Activated CD4-positive, alpha-beta T cell treated with anti-CD3 and anti-CD28 coated beads, Interleukin-2, amount 10 ng/mL, durations not matched to agents 7 days and 5 days (primary cell): ENCODE measurements around the gene MN1. TPM values are rescaled to one million over a fixed set of nuclear protein-coding genes. Genes with fewer than 3 reads are reported as not detected.
"Not testable (repeated sequence)": the region's sequence is repeated elsewhere in the genome, so short reads cannot be mapped to it uniquely, and the experiment has no call there.

Source experiments
- CTCF ChIA-PET: fragments of 350-600 bp; sonication (Branson Sonifier 250); formaldehyde crosslinking; loops from one replicate; lab custom pipeline; 2021; ENCODE audit warnings: antibody characterized with exemption; lab: Charles Lee
- POLR2A ChIA-PET: fragments of 350-600 bp; sonication (Branson Sonifier 250); formaldehyde crosslinking; loops from one replicate; lab custom pipeline; 2021; ENCODE audit warnings: antibody characterized with exemption; lab: Charles Lee
- DNase-seq: peaks from one replicate; pipeline ENCODE4 v3.0.0-alpha.2; 2020
- H3K27ac Mint-ChIP-seq: one replicate; pipeline ENCODE4 v1.8.0; 2021; ENCODE audit warnings: mild to moderate bottlenecking, moderate library complexity, mixed read lengths
- H3K27me3 Mint-ChIP-seq: one replicate; pipeline ENCODE4 v1.8.0; 2021; ENCODE audit warnings: mixed read lengths
- H3K36me3 Mint-ChIP-seq: one replicate; pipeline ENCODE4 v1.8.0; 2021; ENCODE audit warnings: low read depth, mixed read lengths
- H3K4me1 Mint-ChIP-seq: one replicate; pipeline ENCODE4 v1.8.0; 2021; ENCODE audit warnings: mixed read lengths
- H3K4me3 Mint-ChIP-seq: one replicate; pipeline ENCODE4 v1.8.0; 2021; ENCODE audit warnings: mild to moderate bottlenecking, moderate library complexity, mixed read lengths
- H3K9me3 Mint-ChIP-seq: one replicate; pipeline ENCODE4 v1.8.0; 2021; ENCODE audit warnings: mixed read lengths
- total RNA-seq, 2 experiments: library from RNA; stranded (reverse); gene quantifications; one replicate each; pipeline ENCODE4 v1.2.3, GENCODE V29; 2021

The MN1 gene
- total RNA-seq, 2 experiments from 2014 or later, result 0.10 to 0.12 TPM

DNA sequence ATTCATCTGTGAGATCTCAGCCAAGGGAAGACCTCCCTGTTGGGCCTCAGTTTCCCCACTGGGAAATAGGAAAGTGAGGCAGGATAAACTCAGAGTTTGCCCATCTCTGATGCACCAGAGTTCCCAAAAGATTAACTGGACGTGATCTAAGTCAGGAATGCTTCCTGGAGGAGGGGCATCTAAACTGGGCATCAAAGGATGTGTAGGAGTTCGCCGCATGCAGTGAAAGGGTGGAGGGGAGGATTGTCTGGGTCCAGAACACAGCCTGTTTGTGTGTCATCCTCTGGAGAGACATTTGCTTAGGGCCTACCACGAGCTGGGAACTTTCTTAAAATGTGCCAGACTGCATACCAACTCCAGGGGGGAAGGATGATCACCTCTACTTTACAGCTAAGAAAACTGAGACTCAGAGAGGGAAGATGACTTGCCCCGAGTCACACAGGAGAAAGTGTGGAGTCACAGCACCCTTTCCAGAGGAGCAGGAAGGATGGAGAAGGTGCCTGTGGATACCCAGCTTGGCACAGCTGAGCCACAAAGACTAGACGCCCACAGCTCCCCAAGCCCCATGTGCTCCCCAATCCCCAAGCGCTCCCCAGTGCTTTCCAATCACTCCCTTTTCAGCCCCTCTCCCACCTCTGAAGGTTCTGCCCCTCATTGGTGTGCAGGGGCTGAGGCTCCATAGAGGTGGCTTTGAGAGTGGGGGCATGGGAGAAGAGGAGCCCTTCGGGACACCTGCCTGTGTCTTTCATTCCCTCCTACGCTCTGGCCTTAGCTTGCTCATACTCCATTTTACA lies 50.1 kb downstream of the MN1 start:
- ChIA-PET CTCF (no interaction called here), POLR2A (no interaction called here)
- Mint-ChIP-seq H3K27me3 (peaks cover 7% of the 10 kb centered on the region), H3K27ac (no peak overlapping the region), H3K4me1 (no peaks in the 10 kb centered on the region), H3K36me3 (no peaks in the 10 kb centered on the region), H3K4me3 (no peak overlapping the region), H3K9me3 (no peaks in the 10 kb centered on the region)
- no peak for DNase-seq

GRCh38 chr22:27750584-27751265 lies 50.8 kb downstream of the MN1 start:
- no peak for DNase-seq
- CTCF ChIA-PET, result no interaction called here
- H3K27me3 Mint-ChIP-seq, result peaks cover 7% of the 10 kb centered on the region
- H3K36me3 Mint-ChIP-seq, result no peaks in the 10 kb centered on the region
- H3K27ac Mint-ChIP-seq, result no peak overlapping the region
- H3K4me3 Mint-ChIP-seq, result no peak overlapping the region
- H3K9me3 Mint-ChIP-seq, result no peaks in the 10 kb centered on the region
- no peaks in the 10 kb centered on the region for H3K4me1 Mint-ChIP-seq
- POLR2A ChIA-PET, result no interaction called here

DNA sequence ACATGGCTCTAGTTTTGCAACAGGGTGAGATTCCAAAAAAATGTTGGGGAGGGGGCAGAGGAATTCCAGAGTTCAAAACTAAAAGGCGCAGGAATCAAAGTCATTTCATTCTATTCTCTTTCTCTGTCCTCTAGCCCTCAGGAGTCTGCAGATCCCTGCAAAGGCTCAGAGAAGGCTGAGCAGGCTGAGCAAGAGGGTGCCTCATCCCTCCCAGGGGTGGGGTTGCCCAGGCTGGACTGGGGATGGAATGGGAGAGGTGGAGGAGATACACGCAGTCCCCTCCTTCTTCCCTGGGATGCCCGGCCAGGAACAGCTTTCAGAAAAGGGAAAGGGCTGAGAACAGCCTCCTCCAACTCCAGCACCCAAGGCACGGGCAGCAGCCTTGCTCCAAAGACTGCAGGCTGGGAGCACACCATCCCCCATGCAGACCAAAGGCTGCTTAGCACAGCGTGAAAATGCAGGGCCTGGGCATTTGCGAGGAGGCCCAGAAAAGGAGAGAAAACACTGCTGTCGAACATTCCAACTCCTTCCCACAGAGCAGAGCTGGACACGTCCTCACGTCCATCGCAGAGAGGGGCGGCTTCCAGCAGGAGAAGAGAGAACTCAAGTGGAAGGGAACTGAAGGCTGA lies 51.8 kb downstream of the MN1 start:
- H3K27me3 Mint-ChIP-seq, result peaks cover 7% of the 10 kb centered on the region
- H3K36me3 Mint-ChIP-seq, result no peaks in the 10 kb centered on the region
- no peak overlapping the region for H3K4me3 Mint-ChIP-seq
- ChIA-PET CTCF (no interaction called here), POLR2A (no interaction called here)
- H3K9me3 Mint-ChIP-seq, result no peaks in the 10 kb centered on the region
- H3K27ac Mint-ChIP-seq, result no peak overlapping the region
- DNase-seq, result no peak
- no peaks in the 10 kb centered on the region for H3K4me1 Mint-ChIP-seq

DNA sequence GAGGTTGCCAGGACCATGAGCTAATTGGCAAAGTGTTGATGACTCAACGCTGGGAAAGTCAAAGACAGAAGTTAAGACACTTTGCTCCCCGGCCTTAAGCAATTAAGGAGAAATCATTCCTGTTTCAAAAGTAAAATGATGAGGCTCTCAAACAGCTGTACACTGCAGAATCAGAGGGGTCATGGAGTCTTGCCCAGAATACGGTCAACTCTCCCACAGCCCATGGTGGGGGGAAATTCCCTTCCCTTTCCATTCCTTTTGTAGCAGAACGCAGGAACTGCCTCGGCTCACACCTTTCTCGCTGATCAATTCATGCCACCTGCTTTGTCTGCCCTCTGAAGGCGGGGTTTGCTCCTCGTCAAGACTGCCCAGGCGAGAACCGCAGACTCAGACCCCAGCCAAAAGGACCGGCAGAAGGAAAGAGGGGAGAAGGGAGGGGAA lies 52.8 kb downstream of the MN1 start:
- no peaks in the 10 kb centered on the region for H3K4me1 Mint-ChIP-seq
- H3K27ac Mint-ChIP-seq, result no peak overlapping the region
- no peak for DNase-seq
- peaks cover 7% of the 10 kb centered on the region for H3K27me3 Mint-ChIP-seq
- no peak overlapping the region for H3K4me3 Mint-ChIP-seq
- no peaks in the 10 kb centered on the region for H3K9me3 Mint-ChIP-seq
- ChIA-PET POLR2A (no interaction called here), CTCF (no interaction called here)
- no peaks in the 10 kb centered on the region for H3K36me3 Mint-ChIP-seq

DNA sequence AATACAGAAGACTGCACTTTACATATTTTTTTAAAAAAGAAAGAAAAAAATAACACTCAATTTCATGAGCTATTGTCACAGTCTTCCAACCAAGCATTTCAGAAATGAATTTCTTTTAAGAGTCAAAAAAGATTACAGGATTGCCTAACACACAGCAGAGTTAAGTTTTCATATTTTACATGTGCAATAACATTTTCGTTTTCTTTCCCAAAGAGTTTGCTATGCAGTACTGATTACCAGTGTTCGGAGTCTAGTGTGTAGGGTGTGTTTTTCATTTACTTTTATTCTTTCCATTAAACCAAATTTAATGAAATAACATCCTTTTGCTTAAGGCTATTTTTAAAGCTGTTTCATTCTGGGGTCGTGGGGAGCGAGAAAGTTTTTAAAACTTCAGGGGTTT lies 53.2 kb downstream of the MN1 start:
- CTCF ChIA-PET, result no interaction called here
- POLR2A ChIA-PET, result no interaction called here
- Mint-ChIP-seq H3K36me3 (no peaks in the 10 kb centered on the region), H3K4me1 (no peaks in the 10 kb centered on the region), H3K9me3 (no peaks in the 10 kb centered on the region), H3K4me3 (no peak overlapping the region), H3K27ac (no peak overlapping the region), H3K27me3 (peaks cover 7% of the 10 kb centered on the region)
- DNase-seq, result no peak

- H3K4me1 Mint-ChIP-seq, result no peaks in the 10 kb centered on the region
- H3K9me3 Mint-ChIP-seq, result no peaks in the 10 kb centered on the region
- H3K4me3 Mint-ChIP-seq, result no peak overlapping the region
- CTCF ChIA-PET, result no interaction called here
- H3K27me3 Mint-ChIP-seq, result peaks cover 7% of the 10 kb centered on the region
- no peak overlapping the region for H3K27ac Mint-ChIP-seq
- DNase-seq, result no peak
- POLR2A ChIA-PET, result no interaction called here
- no peaks in the 10 kb centered on the region for H3K36me3 Mint-ChIP-seq
These were observed 53.9 kb downstream of the MN1 start for GRCh38 chr22:27747396-27748221.

DNA sequence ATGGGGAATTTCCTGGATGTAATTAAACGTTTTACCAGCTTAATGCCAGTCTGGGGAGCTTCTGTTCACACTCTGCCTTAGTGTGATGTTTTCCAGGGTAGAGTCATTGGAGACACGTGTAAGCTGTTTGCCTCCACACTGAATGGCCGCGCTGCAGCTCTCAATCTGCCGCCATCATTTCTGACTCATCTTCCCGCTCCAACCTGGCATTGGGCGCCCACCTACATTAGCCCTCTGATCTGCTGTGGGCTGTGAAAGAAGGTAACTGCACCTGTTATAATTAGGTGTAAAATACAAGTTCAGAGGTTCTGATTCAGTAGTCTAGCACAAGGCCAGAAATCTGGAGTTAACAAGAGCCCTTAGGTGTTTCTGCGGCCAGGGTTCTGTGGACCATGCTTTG lies 54.6 kb downstream of the MN1 start:
- no peak overlapping the region for H3K4me3 Mint-ChIP-seq
- POLR2A ChIA-PET, result no interaction called here

DNA sequence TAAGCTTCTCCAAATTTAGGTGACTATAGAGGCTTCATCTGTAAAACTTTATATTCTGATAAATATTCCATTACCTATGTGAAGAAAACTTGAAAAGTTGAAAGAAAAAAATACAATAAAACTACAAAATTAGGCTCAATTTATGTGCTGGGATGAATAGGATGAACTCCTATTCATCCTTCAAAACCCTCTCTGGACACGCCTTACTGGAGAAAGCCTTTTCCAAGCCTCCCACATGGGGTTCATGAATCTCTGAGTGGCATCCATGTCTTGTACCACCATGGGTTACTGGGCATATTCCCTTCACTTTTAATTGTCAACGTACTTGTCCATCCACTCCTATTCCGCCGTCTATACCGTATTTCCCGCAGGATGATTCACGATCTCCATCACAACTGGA lies 55.7 kb downstream of the MN1 start:
- ChIA-PET CTCF (interaction anchor here (0.5 kb wide), 1 partner anchor 1630 kb away, joined by 4 read pairs; no protein-coding TSS in a partner anchor), POLR2A (no interaction called here)
- Mint-ChIP-seq H3K27me3 (peaks cover 7% of the 10 kb centered on the region), H3K9me3 (no peaks in the 10 kb centered on the region), H3K36me3 (no peaks in the 10 kb centered on the region), H3K27ac (no peak overlapping the region), H3K4me3 (no peak overlapping the region), H3K4me1 (no peaks in the 10 kb centered on the region)
- no peak for DNase-seq

More for the DNA sequence above, 54.6 kb downstream of the MN1 start:
- Mint-ChIP-seq H3K27ac (no peak overlapping the region), H3K9me3 (no peaks in the 10 kb centered on the region), H3K36me3 (no peaks in the 10 kb centered on the region), H3K4me1 (no peaks in the 10 kb centered on the region), H3K27me3 (peaks cover 7% of the 10 kb centered on the region)
- CTCF ChIA-PET, result no interaction called here
- DNase-seq, result no peak

- Mint-ChIP-seq H3K4me1 (no peaks in the 10 kb centered on the region), H3K27ac (no peak overlapping the region), H3K27me3 (peaks cover 7% of the 10 kb centered on the region), H3K9me3 (no peaks in the 10 kb centered on the region), H3K4me3 (no peak overlapping the region), H3K36me3 (no peaks in the 10 kb centered on the region)
- ChIA-PET CTCF (no interaction called here), POLR2A (no interaction called here)
- DNase-seq, result no peak
These were observed 56.4 kb downstream of the MN1 start for GRCh38 chr22:27745154-27745553.

GRCh38 chr22:27744078-27744477 lies 57.5 kb downstream of the MN1 start:
- H3K27ac Mint-ChIP-seq, POLR2A ChIA-PET, H3K4me1 Mint-ChIP-seq, H3K27me3 Mint-ChIP-seq, H3K9me3 Mint-ChIP-seq, CTCF ChIA-PET, H3K36me3 Mint-ChIP-seq, DNase-seq, H3K4me3 Mint-ChIP-seq: not testable (repeated sequence)

- no peaks in the 10 kb centered on the region for H3K27me3 Mint-ChIP-seq
- peaks cover 3% of the 10 kb centered on the region for H3K9me3 Mint-ChIP-seq
- H3K36me3 Mint-ChIP-seq, result no peaks in the 10 kb centered on the region
- CTCF ChIA-PET, result interaction anchor here (0.5 kb wide), 1 partner anchor 849 kb away, joined by 3 read pairs; no protein-coding TSS in a partner anchor
- POLR2A ChIA-PET, result no interaction called here
- no peak for DNase-seq
- H3K4me3 Mint-ChIP-seq, result no peak overlapping the region
- H3K27ac Mint-ChIP-seq, result no peak overlapping the region
- no peaks in the 10 kb centered on the region for H3K4me1 Mint-ChIP-seq
These were observed 61.3 kb downstream of the MN1 start for GRCh38 chr22:27740202-27740748.

GRCh38 chr22:27737521-27737920 lies 64.0 kb downstream of the MN1 start:
- no peak for DNase-seq
- Mint-ChIP-seq H3K27me3 (no peaks in the 10 kb centered on the region), H3K9me3 (peaks cover 3% of the 10 kb centered on the region), H3K4me3 (no peak overlapping the region), H3K4me1 (no peaks in the 10 kb centered on the region), H3K36me3 (no peaks in the 10 kb centered on the region), H3K27ac (no peak overlapping the region)
- CTCF ChIA-PET, result no interaction called here
- POLR2A ChIA-PET, result no interaction called here
